ENCODE measurements around the gene HOXA3. TPM values are rescaled to one million over a fixed set of nuclear protein-coding genes. Genes with fewer than 3 reads are reported as not detected.

HOXA3 gene
- total and polyA plus RNA-seq, 2 of the 13 experiments (the other 11 are each of a cell fraction or from before 2014, with no cell fraction given): 2.9 to 4.6 TPM

GRCh38 chr7:27191833-27192545 lies 39.6 kb upstream of the HOXA3 start:
- intact Hi-C loops (cut with micrococcal nuclease; ENCODE audit: unreplicated experiment): loop anchor here (10.0 kb wide), 1 partner anchor 413 kb away; no protein-coding TSS in a partner anchor
- in situ Hi-C loops (cut with HindIII; ENCODE audit: extremely low pct_ligation_motif_present, low pct_unique_long_range_greater_than_20kb): no loop called here

GRCh38 chr7:27191161-27191731 lies 38.9 kb upstream of the HOXA3 start:
- peaks cover 13 to 76% of the 10 kb centered on the region in 2 experiments for H3K27me3 ChIP-seq (ENCODE audit: control insufficient read depth in 1 of 2, insufficient read depth in 2 of 2, low read length in 2 of 2)
- intact Hi-C loops (cut with micrococcal nuclease; ENCODE audit: unreplicated experiment) (loop anchor here (10.0 kb wide), 1 partner anchor 414 kb away; no protein-coding TSS in a partner anchor), in situ Hi-C loops (cut with HindIII; ENCODE audit: extremely low pct_ligation_motif_present, low pct_unique_long_range_greater_than_20kb) (no loop called here)
- H3K9me3 ChIP-seq (ENCODE audit: low read length): no peaks in the 10 kb centered on the region
- H3K9ac ChIP-seq (ENCODE audit: insufficient read depth, low read depth, low read length): no peak overlapping the region
- ATAC-seq (no peak), DNase-seq (ENCODE audit: low spot score) (no peak), FAIRE-seq (no peak)
- BruUV-seq (replicated peaks): no TSS peak
- POLR2A ChIA-PET: interaction anchor here (0.6 kb wide), 1 partner anchor 34 kb away, joined by 3 read pairs; no protein-coding TSS in a partner anchor
- H3K36me3 ChIP-seq (replicated peaks in 1 of 2; ENCODE audit: control insufficient read depth in 1 of 2, insufficient read depth in 2 of 2, low read length in 2 of 2): no peaks in the 10 kb centered on the region
- H4K20me1 ChIP-seq (ENCODE audit: insufficient read depth, low read length): no peaks in the 10 kb centered on the region
- peaks cover 15% of the 10 kb centered on the region; the same call in 1 of the 2 replicates for H3K4me1 ChIP-seq (ENCODE audit: insufficient read depth, low read length)
- no peak overlapping the region for H3K4me3 ChIP-seq (replicated peaks in 1 of 3; ENCODE audit: insufficient read depth in 1 of 3, low read depth in 2 of 3, low read length in 3 of 3)
- no peak overlapping the region for H3K27ac ChIP-seq (ENCODE audit: extremely low read length, insufficient read depth, low read length)
- H2AFZ ChIP-seq (ENCODE audit: low read length): no peak overlapping the region
- WGBS (ENCODE audit: low lambda C conversion rate): 73% methylated on average over 13 of the region's 15 CpGs
- no peaks in the 10 kb centered on the region for H3K79me2 ChIP-seq (ENCODE audit: insufficient read depth, low read length)
- no peak overlapping the region for H3K4me2 ChIP-seq (ENCODE audit: low read depth, low read length)
- CTCF ChIA-PET (ENCODE audit: low intra/inter-chr PET ratio, low total read pairs): no interaction called here
- no peak for TF ChIP-seq SRF (IDR thresholded peaks at IDR 0.05; ENCODE audit: low read depth, low read length)
- no peak for TF ChIP-seq PCBP2 (optimal IDR thresholded peaks at IDR 0.05; ENCODE audit: low read depth, low read length, poor library complexity, severe bottlenecking)
- TF ChIP-seq ONECUT2 (CRISPR knock-in tag; IDR thresholded peaks at IDR 0.05): no peak
- no peak for TF ChIP-seq FOXP1 (IDR thresholded peaks at IDR 0.05)
- TF ChIP-seq FOXP1 (CRISPR knock-in tag; IDR thresholded peaks at IDR 0.05): no peak
- no peak for TF ChIP-seq BCL3 (CRISPR knock-in tag; IDR thresholded peaks at IDR 0.05)
- no peak for TF ChIP-seq PAWR (CRISPR knock-in tag; IDR thresholded peaks at IDR 0.05; ENCODE audit: borderline replicate concordance)
- no peak for TF ChIP-seq CEBPB (IDR thresholded peaks at IDR 0.05; ENCODE audit: borderline replicate concordance, low read depth, low read length)
- no peak for TF ChIP-seq ATF2 (CRISPR knock-in tag; IDR thresholded peaks at IDR 0.05)
- no peak for TF ChIP-seq ISL2 (CRISPR knock-in tag; IDR thresholded peaks at IDR 0.05)

More at GRCh38 chr7:27191833-27192545, 39.6 kb upstream of the HOXA3 start:
- Histone ChIP-seq H4K20me1 (ENCODE audit: insufficient read depth, low read length) (no peaks in the 10 kb centered on the region), H3K9me3 (ENCODE audit: low read length) (no peaks in the 10 kb centered on the region), H3K27me3 (ENCODE audit: control insufficient read depth in 1 of 2, insufficient read depth in 2 of 2, low read length in 2 of 2) (peaks cover 12 to 70% of the 10 kb centered on the region in 2 experiments), H3K4me1 (ENCODE audit: insufficient read depth, low read length) (peaks cover 18% of the 10 kb centered on the region; the same call in 1 of the 2 replicates), H3K4me3 (replicated peaks in 1 of 3; ENCODE audit: insufficient read depth in 1 of 3, low read depth in 2 of 3, low read length in 3 of 3) (peak overlapping the region in 2 of 3 experiments; percentile 9 to 40; a peak in 4 of 6 replicates), H3K79me2 (ENCODE audit: insufficient read depth, low read length) (no peaks in the 10 kb centered on the region), H3K27ac (ENCODE audit: extremely low read length, insufficient read depth, low read length) (no peak overlapping the region), H3K9ac (ENCODE audit: insufficient read depth, low read depth, low read length) (no peak overlapping the region), H3K4me2 (ENCODE audit: low read depth, low read length) (peak overlapping the region; percentile 27; the same call in 1 of the 2 replicates), H3K36me3 (replicated peaks in 1 of 2; ENCODE audit: control insufficient read depth in 1 of 2, insufficient read depth in 2 of 2, low read length in 2 of 2) (no peaks in the 10 kb centered on the region), H2AFZ (ENCODE audit: low read length) (no peak overlapping the region)
- TF ChIP-seq MYPOP (CRISPR knock-in tag; IDR thresholded peaks at IDR 0.05): no peak
- TF ChIP-seq ZBTB3 (CRISPR knock-in tag; IDR thresholded peaks at IDR 0.05; ENCODE audit: borderline replicate concordance, low read depth): no peak
- POLR2A ChIA-PET: interaction anchor here (0.6 kb wide), 1 partner anchor 35 kb away, joined by 3 read pairs; no protein-coding TSS in a partner anchor
- FAIRE-seq (no peak), DNase-seq (ENCODE audit: low spot score) (no peak), ATAC-seq (peak; percentile 29)
- 69% methylated on average over 22 of the region's 42 CpGs for WGBS (ENCODE audit: low lambda C conversion rate)
- no TSS peak for BruUV-seq (replicated peaks)
- CTCF ChIA-PET (ENCODE audit: low intra/inter-chr PET ratio, low total read pairs): no interaction called here

Data from HepG2 (cell line).